GM12878 (cell line): ENCODE data around the gene GUCY1A1. TPM values are rescaled to one million over a fixed set of nuclear protein-coding genes. Genes with fewer than 3 reads are reported as not detected.

Experiments
- ATAC-seq: fragments of 200-7000 bp; cut with Tn5 transposase; 3 replicates; pipeline ENCODE4 v1.9.1; 2020; ENCODE audit warnings: mild to moderate bottlenecking, moderate library complexity
- BruUV-seq: library from RNA; stranded (reverse); fragments of 400-500 nt; replicated peaks from 2 replicates; lab custom pipeline; 2021; lab: Mats Ljungman, UMichigan
- CTCF ChIA-PET: fragments of 300-600 bp; sonication (Branson Sonifier 250); formaldehyde crosslinking; extraction: SDS; loops from one replicate; lab custom pipeline; 2021; ENCODE audit warnings: inconsistent platforms; lab: Yijun Ruan, JAX
- POLR2A ChIA-PET: fragments of 350-600 bp; formaldehyde crosslinking; extraction: SDS; loops from one replicate; lab custom pipeline; 2021; ENCODE audit warnings: inconsistent platforms; lab: Charles Lee
- RAD21 ChIA-PET: fragments of 300-600 bp; sonication (Branson Sonifier 250); formaldehyde crosslinking; loops from one replicate; lab custom pipeline; 2023; ENCODE audit warnings: antibody characterized with exemption; ENCODE audit not compliant: unreplicated experiment; lab: Charles Lee
- SMC1A ChIA-PET: fragments of 300-600 bp; sonication (Branson Sonifier 250); formaldehyde crosslinking; loops from one replicate; lab custom pipeline; 2023; ENCODE audit not compliant: unreplicated experiment, uncharacterized antibody; lab: Charles Lee
- DNase-seq: peaks from one replicate; pipeline ENCODE4 v3.0.0-alpha.2; 2011; ENCODE audit warnings: low read depth, low spot score
- FAIRE-seq: peaks from 3 replicates; lab custom pipeline; 2011; peaks lifted over from hg19 to GRCh38; lab: Jason Lieb, UNC
- H2AFZ ChIP-seq: 2 replicates; pipeline ENCODE4 v1.6.0; 2011; ENCODE audit warnings: low read depth, low read length, control low read depth; ENCODE audit not compliant: control insufficient read depth
- H3K27ac ChIP-seq: 2 replicates; pipeline ENCODE4 v1.5.1; 2011; ENCODE audit warnings: control low read depth; ENCODE audit not compliant: control insufficient read depth, insufficient read depth
- H3K27me3 ChIP-seq, 2 experiments: replicated peaks in 1 of 2; 2 replicates each; pipeline versions ENCODE4 v1.6.0 to v1.6.1; 2011; ENCODE audit warnings: low read length in 1 of 2; ENCODE audit not compliant: control insufficient read depth in 2 of 2, insufficient read depth in 2 of 2
- H3K36me3 ChIP-seq, 2 experiments: 2 replicates each; pipeline ENCODE4 v1.5.1; 2011; ENCODE audit warnings: low read length in 1 of 2; ENCODE audit not compliant: control insufficient read depth in 2 of 2, insufficient read depth in 2 of 2
- H3K4me1 ChIP-seq: 2 replicates; pipeline ENCODE4 v1.6.1; 2011; ENCODE audit warnings: mild to moderate bottlenecking, low read length, moderate library complexity, mixed read lengths; ENCODE audit not compliant: control insufficient read depth, insufficient read depth
- H3K4me2 ChIP-seq: 2 replicates; pipeline ENCODE4 v1.6.0; 2011; ENCODE audit warnings: control low read depth; ENCODE audit not compliant: control insufficient read depth, insufficient read depth
- H3K4me3 ChIP-seq: fragments of 200-600 bp; sonication (generic); 2 replicates; pipeline ENCODE4 v1.5.1; 2016
- H3K79me2 ChIP-seq: 2 replicates; pipeline ENCODE4 v1.6.0; 2011; ENCODE audit warnings: low read length; ENCODE audit not compliant: control insufficient read depth, insufficient read depth
- H3K9ac ChIP-seq: 2 replicates; pipeline ENCODE4 v1.8.0; 2011; ENCODE audit warnings: low read length, control low read depth, mixed read lengths; ENCODE audit not compliant: control insufficient read depth, insufficient read depth
- H3K9me3 ChIP-seq: replicated peaks from 3 replicates; pipeline ENCODE4 v1.5.1; 2011; ENCODE audit warnings: mild to moderate bottlenecking, low read length; ENCODE audit not compliant: control insufficient read depth, insufficient read depth
- H4K20me1 ChIP-seq: 2 replicates; pipeline ENCODE4 v1.6.0; 2011; ENCODE audit not compliant: control insufficient read depth, insufficient read depth
- EED ChIP-seq: sonication (generic); IDR thresholded peaks from 2 replicates; pipeline ENCODE4 v1.6.1; 2016; ENCODE audit warnings: antibody characterized with exemption, low read depth
- FOXM1 ChIP-seq: IDR thresholded peaks from 2 replicates; pipeline ENCODE4 v1.6.1; 2012; ENCODE audit warnings: low read depth, mild to moderate bottlenecking, inconsistent platforms, low read length, moderate library complexity
- MTA2 ChIP-seq: fragments of 450-650 bp; IDR thresholded peaks from 2 replicates; pipeline ENCODE4 v1.6.1; 2016; ENCODE audit warnings: low read depth, mild to moderate bottlenecking, moderate library complexity
- PAX5 ChIP-seq: IDR thresholded peaks from 2 replicates; pipeline ENCODE4 v1.6.1; 2011; ENCODE audit warnings: low read depth, low read length, borderline replicate concordance
- RAD21 ChIP-seq: IDR thresholded peaks from 2 replicates; pipeline ENCODE4 v1.6.1; 2011; ENCODE audit warnings: mild to moderate bottlenecking, low read depth, low read length, moderate library complexity; ENCODE audit not compliant: insufficient read depth
- ZNF592 ChIP-seq: fragments of 450-650 bp; IDR thresholded peaks from 2 replicates; pipeline ENCODE4 v1.6.1; 2017; ENCODE audit warnings: mild to moderate bottlenecking, moderate library complexity
- ZNF622 ChIP-seq: fragments of 450-650 bp; IDR thresholded peaks from 2 replicates; pipeline ENCODE4 v1.6.1; 2017; ENCODE audit warnings: mild to moderate bottlenecking, inconsistent platforms
- WGBS: methylation state at CpG from one replicate; pipeline ENCODE4 v1.1.6; 2016; ENCODE audit warnings: low lambda C conversion rate; ENCODE audit not compliant: insufficient replicate concordance, insufficient coverage; ENCODE audit errors: missing lambda C conversion rate; 5-methylcytosine and 5-hydroxymethylcytosine counted together
- in situ Hi-C: fragments of 300-500 bp; cut with MboI; formaldehyde crosslinking; loops from 9 replicates; pipeline ENCODE4 v1.14.3; 2018; ENCODE audit warnings: mixed read lengths
- intact Hi-C: fragments of 100-400 bp; cut with micrococcal nuclease; formaldehyde crosslinking; loops from one replicate; pipeline ENCODE4 v1.14.2; 2022; ENCODE audit not compliant: unreplicated experiment
- polyA plus RNA-seq, 11 experiments: library from polyadenylated mRNA; depleted of rRNA in 4 of 11; unstranded in 6 of 11; stranded (reverse) in 5 of 11; fragments of >200 nt; fragmentation: Nextera tagmentation in 4 of 11; fragmentation: Illumina TruSeq in 1 of 11; extraction: Ambion mirVana in 4 of 11; extraction: Trizol in 1 of 11; gene quantifications; 1 replicate in 1 of 11; 2 replicates in 10 of 11; pipeline versions ENCODE4 v1.2.1 to v1.2.3, GENCODE V29; 2011 to 2016; ENCODE audit warnings: inconsistent platforms in 2 of 11, missing spikeins in 2 of 11, low read depth in 1 of 11
- total RNA-seq, 4 experiments: library from RNA; depleted of rRNA in 3 of 4; stranded (reverse); fragments of >200 nt in 3 of 4; fragmentation: Illumina TruSeq in 1 of 4; extraction: Trizol in 1 of 4; gene quantifications; 2 replicates each; pipeline versions ENCODE4 v1.2.1 to v1.2.3, GENCODE V29; 2013 to 2021
- TF ChIP-seq, protein P1 (sequence below): IDR thresholded peaks from 2 replicates; pipeline ENCODE4 v1.6.1; 2011; ENCODE audit warnings: borderline replicate concordance, low read depth, mild to moderate bottlenecking, moderate library complexity, low read length; ENCODE audit not compliant: insufficient read depth, poor library complexity, severe bottlenecking

Gene GUCY1A1
- total and polyA plus RNA-seq, 10 of the 15 experiments (the other 5 are each of a cell fraction or from before 2014, with no cell fraction given) = 0.44 to 22.6 (median 0.55) TPM

- SMC1A ChIA-PET = interaction anchor here (0.7 to 2.5 kb wide), 12 partner anchors 11 to 52 kb away, joined by 3 to 14 read pairs (median 4); partner anchors contain the start of gene GUCY1B1
- H3K27me3 ChIP-seq = no peaks in the 10 kb centered on the region
- ATAC-seq (no peak), FAIRE-seq (no peak), DNase-seq (no peak)
- no peaks in the 10 kb centered on the region for H3K4me1 ChIP-seq
- no peaks in the 10 kb centered on the region for H3K79me2 ChIP-seq
- H3K4me2 ChIP-seq = no peak overlapping the region
- H4K20me1 ChIP-seq = no peaks in the 10 kb centered on the region
- in situ Hi-C loops = no loop called here
- no peaks in the 10 kb centered on the region for H3K36me3 ChIP-seq
- CTCF ChIA-PET = interaction anchor here (0.7 to 3.0 kb wide), 7 partner anchors 11 to 239 kb away, joined by 3 to 16 read pairs (median 4); no protein-coding TSS in a partner anchor
- POLR2A ChIA-PET = interaction anchor here (1.0 to 1.5 kb wide), 3 partner anchors 12 to 37 kb away, joined by 3 read pairs; no protein-coding TSS in a partner anchor
- H3K4me3 ChIP-seq = no peak overlapping the region
- no peak overlapping the region for H3K9ac ChIP-seq
- no TSS peak for BruUV-seq
- WGBS = 0% methylated on average over 1 of the region's 1 CpG
- RAD21 ChIA-PET = interaction anchor here (0.5 to 1.9 kb wide), 11 partner anchors 9 to 356 kb away, joined by 3 to 11 read pairs (median 3); partner anchors contain the start of genes CTSO and GUCY1B1
- H3K27ac ChIP-seq = no peak overlapping the region
- TF ChIP-seq EED (no peak), FOXM1 (no peak)
- no peak overlapping the region for H2AFZ ChIP-seq
- no peaks in the 10 kb centered on the region for H3K9me3 ChIP-seq
- intact Hi-C loops = no loop called here
These were observed 68.3 kb downstream of the GUCY1A1 start for GRCh38 chr4:155734951-155735350.

DNA sequence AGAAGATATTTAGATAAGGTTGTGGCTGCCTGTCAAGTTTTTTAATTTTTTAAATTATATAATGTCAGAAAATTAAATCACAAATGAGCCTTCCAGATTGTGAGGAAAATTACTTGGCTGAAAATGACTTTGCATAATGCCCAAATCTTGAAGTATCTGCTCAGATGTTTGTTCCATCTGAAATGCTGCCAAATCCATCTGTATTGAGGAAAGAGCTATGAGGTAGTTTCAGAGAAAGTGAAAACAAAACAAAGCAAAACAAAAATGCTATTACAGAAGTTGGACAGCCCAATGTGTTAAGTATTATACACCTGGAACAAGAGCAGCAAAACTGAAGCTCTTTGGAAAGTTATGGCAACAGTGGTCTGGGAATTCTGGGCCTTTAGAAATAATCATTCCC, 68.8 kb downstream of the GUCY1A1 start:
- Histone ChIP-seq H3K4me1 (no peaks in the 10 kb centered on the region), H3K27ac (no peak overlapping the region), H3K4me2 (no peak overlapping the region), H3K4me3 (no peak overlapping the region), H3K9me3 (no peaks in the 10 kb centered on the region), H2AFZ (no peak overlapping the region), H3K27me3 (no peaks in the 10 kb centered on the region), H3K36me3 (no peaks in the 10 kb centered on the region), H4K20me1 (no peaks in the 10 kb centered on the region), H3K79me2 (no peaks in the 10 kb centered on the region), H3K9ac (no peak overlapping the region)
- POLR2A ChIA-PET = interaction anchor here (1.0 to 1.5 kb wide), 2 partner anchors 13 to 36 kb away, joined by 3 read pairs; no protein-coding TSS in a partner anchor
- CTCF ChIA-PET = interaction anchor here (0.8 to 3.0 kb wide), 6 partner anchors 10 to 238 kb away, joined by 3 to 16 read pairs (median 4); no protein-coding TSS in a partner anchor
- RAD21 ChIA-PET = interaction anchor here (0.7 to 1.9 kb wide), 9 partner anchors 10 to 218 kb away, joined by 3 to 11 read pairs (median 3); partner anchors contain the start of genes CTSO and GUCY1B1
- TF ChIP-seq, protein P1, sequence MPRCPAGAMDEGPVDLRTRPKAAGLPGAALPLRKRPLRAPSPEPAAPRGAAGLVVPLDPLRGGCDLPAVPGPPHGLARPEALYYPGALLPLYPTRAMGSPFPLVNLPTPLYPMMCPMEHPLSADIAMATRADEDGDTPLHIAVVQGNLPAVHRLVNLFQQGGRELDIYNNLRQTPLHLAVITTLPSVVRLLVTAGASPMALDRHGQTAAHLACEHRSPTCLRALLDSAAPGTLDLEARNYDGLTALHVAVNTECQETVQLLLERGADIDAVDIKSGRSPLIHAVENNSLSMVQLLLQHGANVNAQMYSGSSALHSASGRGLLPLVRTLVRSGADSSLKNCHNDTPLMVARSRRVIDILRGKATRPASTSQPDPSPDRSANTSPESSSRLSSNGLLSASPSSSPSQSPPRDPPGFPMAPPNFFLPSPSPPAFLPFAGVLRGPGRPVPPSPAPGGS = no peak
- no peak for TF ChIP-seq RAD21
- TF ChIP-seq ZNF622 = no peak
- no peak for TF ChIP-seq MTA2
- no peak for TF ChIP-seq ZNF592
- TF ChIP-seq PAX5 = no peak
- DNase-seq (no peak), ATAC-seq (peak; percentile 60), FAIRE-seq (no peak)
- no TSS peak for BruUV-seq
- in situ Hi-C loops (no loop called here), intact Hi-C loops (no loop called here)
- SMC1A ChIA-PET = interaction anchor here (0.5 to 2.5 kb wide), 16 partner anchors 8 to 308 kb away, joined by 3 to 14 read pairs (median 4); partner anchors contain the start of gene GUCY1B1
